ENCODE results near the gene PNMA5.

Gene PNMA5

GRCh38 chrX:152949114-152949513, 44.8 kb downstream of the PNMA5 start:
- Histone ChIP-seq H3K27ac (no peak overlapping the region), H3K27me3 (no peaks in the 10 kb centered on the region), H3K36me3 (peaks cover 0 to 10% (median 0%) of the 10 kb centered on the region in 3 donors), H3K4me1 (no peaks in the 10 kb centered on the region), H3K4me3 (no peak overlapping the region), H3K9me3 (no peaks in the 10 kb centered on the region)
- intact Hi-C loops (cut with DNase I; ENCODE audit: low total_unique reads), result no loop called here
- TF ChIP-seq, protein P1, sequence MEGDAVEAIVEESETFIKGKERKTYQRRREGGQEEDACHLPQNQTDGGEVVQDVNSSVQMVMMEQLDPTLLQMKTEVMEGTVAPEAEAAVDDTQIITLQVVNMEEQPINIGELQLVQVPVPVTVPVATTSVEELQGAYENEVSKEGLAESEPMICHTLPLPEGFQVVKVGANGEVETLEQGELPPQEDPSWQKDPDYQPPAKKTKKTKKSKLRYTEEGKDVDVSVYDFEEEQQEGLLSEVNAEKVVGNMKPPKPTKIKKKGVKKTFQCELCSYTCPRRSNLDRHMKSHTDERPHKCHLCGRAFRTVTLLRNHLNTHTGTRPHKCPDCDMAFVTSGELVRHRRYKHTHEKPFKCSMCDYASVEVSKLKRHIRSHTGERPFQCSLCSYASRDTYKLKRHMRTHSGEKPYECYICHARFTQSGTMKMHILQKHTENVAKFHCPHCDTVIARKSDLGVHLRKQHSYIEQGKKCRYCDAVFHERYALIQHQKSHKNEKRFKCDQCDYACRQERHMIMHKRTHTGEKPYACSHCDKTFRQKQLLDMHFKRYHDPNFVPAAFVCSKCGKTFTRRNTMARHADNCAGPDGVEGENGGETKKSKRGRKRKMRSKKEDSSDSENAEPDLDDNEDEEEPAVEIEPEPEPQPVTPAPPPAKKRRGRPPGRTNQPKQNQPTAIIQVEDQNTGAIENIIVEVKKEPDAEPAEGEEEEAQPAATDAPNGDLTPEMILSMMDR (IDR thresholded peaks at IDR 0.05), result no peak
- no peak for DNase-seq

DNA sequence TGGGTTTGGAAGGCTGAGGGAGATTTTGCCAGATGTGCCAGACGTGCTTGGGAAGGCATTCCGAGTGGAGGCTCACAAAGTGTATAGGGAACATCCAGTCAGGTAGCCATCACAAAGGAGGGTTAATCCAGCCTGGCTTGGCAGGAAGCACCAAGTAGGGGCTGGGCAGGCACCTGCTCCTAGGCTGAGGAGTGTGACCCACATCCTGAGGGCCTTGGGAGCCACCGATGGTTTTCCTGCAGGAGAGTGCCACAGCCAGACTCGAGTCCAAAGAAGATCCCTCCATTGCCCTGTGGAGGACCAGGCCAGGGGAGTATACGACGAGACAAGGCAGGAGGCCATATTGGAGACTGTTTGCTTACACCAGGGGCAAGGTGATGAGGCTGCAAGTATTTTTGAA, 47.2 kb downstream of the PNMA5 start:
- no peak overlapping the region for H3K27ac ChIP-seq
- intact Hi-C loops (cut with DNase I; ENCODE audit: low total_unique reads), result no loop called here
- no peaks in the 10 kb centered on the region for H3K27me3 ChIP-seq
- H3K4me1 ChIP-seq, result peaks cover 0 to 5% (median 0%) of the 10 kb centered on the region in 4 donors
- no peak overlapping the region for H3K4me3 ChIP-seq
- H3K9me3 ChIP-seq, result no peaks in the 10 kb centered on the region
- H3K36me3 ChIP-seq, result peaks cover 0 to 10% (median 0%) of the 10 kb centered on the region in 3 donors
- TF ChIP-seq, protein P1 (IDR thresholded peaks at IDR 0.05), result no peak
- no peak for DNase-seq

DNA sequence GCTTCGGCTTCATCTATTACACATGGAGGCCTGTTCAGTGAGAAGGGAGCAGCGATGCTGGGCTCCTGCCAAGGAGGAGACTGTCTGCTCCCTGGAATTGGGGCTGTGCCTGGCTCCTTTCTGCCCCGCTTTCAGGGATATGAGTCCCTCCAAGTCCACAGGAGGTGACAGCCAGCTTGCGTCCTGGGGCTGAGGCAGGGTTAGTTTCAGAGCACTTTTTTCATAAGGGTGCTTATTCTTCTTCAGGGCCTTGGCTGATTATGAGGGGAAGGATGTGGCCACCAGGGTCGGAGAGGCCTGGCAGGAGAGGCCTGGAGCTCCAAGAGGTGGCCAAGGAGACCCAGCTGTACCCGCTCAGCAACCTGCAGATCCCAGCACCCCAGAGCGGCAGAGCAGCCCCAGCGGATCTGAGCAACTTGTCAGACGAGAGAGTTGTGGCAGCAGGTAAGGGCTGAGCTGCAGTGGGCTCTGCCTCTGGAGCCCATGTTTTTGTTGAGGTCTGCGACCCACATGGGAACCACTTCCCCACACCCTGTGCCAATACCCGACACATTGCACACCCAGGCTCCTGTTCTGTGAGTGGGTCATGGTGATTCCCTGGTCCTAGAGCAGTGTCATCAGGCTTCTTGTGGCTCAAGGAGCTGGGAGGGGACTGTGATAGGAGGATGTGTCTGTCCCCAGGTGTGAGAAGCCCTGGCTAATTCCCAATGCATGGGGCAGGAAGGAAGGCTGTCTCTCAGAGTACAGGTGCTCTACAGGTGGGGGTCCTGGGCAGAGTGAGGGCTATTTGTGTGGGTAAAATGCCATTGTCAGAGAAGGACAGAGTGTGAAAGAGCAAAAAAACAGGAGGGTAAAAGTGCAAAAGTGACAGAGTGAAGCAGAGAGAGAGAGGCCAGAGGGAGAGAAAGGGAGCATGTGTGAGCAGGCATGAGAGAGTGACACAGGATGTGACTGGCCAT, 48.6 kb downstream of the PNMA5 start:
- TF ChIP-seq, protein P1 (IDR thresholded peaks at IDR 0.05), result no peak
- H3K9me3 ChIP-seq, result no peaks in the 10 kb centered on the region
- peaks cover 0 to 9% (median 0%) of the 10 kb centered on the region in 4 donors for H3K4me1 ChIP-seq
- H3K27me3 ChIP-seq, result no peaks in the 10 kb centered on the region
- H3K4me3 ChIP-seq, result no peak overlapping the region
- intact Hi-C loops (cut with DNase I; ENCODE audit: low total_unique reads), result no loop called here
- H3K36me3 ChIP-seq, result peaks cover 0 to 10% (median 0%) of the 10 kb centered on the region in 3 donors
- no peak overlapping the region for H3K27ac ChIP-seq
- no peak for DNase-seq

DNA sequence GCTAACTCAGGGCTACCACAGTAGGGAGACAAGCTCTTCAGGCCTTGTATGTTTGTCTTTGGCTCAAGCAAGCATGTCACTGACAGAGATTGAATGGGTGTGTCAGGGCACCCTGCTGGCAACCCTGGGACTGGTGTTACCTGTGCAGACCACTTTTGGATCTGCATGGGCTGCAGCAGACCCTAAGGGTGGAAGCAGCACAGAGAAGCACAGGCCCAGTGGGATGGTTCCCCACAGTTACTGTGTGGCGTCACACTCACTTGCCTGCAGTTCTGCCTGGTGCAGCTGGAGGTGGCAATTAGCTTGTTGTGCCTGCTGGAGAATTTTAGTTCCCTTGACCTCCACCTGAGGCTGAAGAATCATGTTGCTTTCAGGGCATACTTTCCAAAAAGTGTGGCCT, 50.1 kb downstream of the PNMA5 start:
- Histone ChIP-seq H3K27ac (no peak overlapping the region), H3K36me3 (peaks cover 0 to 10% (median 0%) of the 10 kb centered on the region in 3 donors), H3K4me3 (no peak overlapping the region), H3K9me3 (no peaks in the 10 kb centered on the region), H3K4me1 (peaks cover 0 to 9% (median 0%) of the 10 kb centered on the region in 4 donors), H3K27me3 (no peaks in the 10 kb centered on the region)
- TF ChIP-seq, protein P1 (IDR thresholded peaks at IDR 0.05), result no peak
- DNase-seq, result no peak
- intact Hi-C loops (cut with DNase I; ENCODE audit: low total_unique reads), result no loop called here

- intact Hi-C loops (cut with DNase I; ENCODE audit: low total_unique reads), result no loop called here
- H3K36me3 ChIP-seq, result peaks cover 0 to 10% (median 0%) of the 10 kb centered on the region in 3 donors
- peak overlapping the region; percentile 78 to 85 for H3K27ac ChIP-seq
- H3K27me3 ChIP-seq, result no peaks in the 10 kb centered on the region
- no peaks in the 10 kb centered on the region for H3K9me3 ChIP-seq
- H3K4me1 ChIP-seq, result peaks cover 0 to 9% (median 0%) of the 10 kb centered on the region in 4 donors
- peak overlapping the region; percentile 57 to 66 for H3K4me3 ChIP-seq
- DNase-seq, result peak in 1 of 2 donors; percentile 22
- TF ChIP-seq, protein P1 (IDR thresholded peaks at IDR 0.05), result no peak
Observed at GRCh38 chrX:152942077-152942442, 51.9 kb downstream of the PNMA5 start.

Data from tibial artery (tissue), 4 donors.